VCaP (cell line): Measurements from ENCODE around the gene CAPN1.

Experiments used
- H3K27ac ChIP-seq: fragments of 450-650 bp; 2 replicates; pipeline ENCODE4 v1.5.1; 2017
- TF ChIP-seq, protein P1 (sequence below): fragments of 450-650 bp; conservative IDR thresholded peaks from 2 replicates; pipeline ENCODE4 v1.5.1; 2017; ENCODE audit warnings: mild to moderate bottlenecking, moderate library complexity

The CAPN1 gene

DNA sequence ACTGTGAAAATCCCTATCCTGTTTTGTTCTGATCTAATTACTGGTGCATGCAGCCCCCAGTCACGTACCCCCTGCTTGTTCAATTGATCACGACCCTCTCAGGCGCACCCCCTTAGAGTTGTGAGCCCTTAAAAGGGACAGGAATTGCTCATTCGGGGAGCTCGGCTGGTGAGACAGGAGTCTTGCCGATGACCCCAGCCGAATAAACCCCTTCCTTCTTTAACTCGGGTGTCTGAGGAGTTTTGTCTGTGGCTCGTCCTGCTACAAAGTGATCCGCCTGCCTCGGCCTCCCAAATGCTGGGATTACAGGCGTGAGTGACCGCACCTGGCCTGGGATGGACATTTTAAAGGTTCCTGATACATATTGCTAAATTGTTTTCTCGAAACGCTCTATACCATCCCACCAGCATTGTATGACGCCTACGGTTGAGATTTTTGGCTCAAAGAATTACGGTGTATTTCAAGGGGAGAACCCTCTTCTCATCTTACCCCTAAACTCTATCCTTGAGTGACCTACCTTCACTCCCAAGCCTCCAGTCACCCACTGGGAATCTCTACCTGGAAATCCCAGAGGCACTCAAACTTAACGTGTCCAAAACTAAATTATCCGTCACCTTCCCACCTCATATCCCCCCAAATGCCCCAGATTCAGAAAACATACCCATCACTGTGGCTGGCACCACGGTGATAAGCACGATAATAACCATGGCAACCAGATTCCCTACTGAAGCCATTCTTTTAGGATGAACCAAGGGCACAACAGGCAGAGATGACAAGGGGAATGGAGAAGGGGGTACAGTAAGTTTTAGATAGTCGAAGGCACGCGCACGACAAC lies 79.2 kb downstream of the CAPN1 start:
- TF ChIP-seq, protein P1, sequence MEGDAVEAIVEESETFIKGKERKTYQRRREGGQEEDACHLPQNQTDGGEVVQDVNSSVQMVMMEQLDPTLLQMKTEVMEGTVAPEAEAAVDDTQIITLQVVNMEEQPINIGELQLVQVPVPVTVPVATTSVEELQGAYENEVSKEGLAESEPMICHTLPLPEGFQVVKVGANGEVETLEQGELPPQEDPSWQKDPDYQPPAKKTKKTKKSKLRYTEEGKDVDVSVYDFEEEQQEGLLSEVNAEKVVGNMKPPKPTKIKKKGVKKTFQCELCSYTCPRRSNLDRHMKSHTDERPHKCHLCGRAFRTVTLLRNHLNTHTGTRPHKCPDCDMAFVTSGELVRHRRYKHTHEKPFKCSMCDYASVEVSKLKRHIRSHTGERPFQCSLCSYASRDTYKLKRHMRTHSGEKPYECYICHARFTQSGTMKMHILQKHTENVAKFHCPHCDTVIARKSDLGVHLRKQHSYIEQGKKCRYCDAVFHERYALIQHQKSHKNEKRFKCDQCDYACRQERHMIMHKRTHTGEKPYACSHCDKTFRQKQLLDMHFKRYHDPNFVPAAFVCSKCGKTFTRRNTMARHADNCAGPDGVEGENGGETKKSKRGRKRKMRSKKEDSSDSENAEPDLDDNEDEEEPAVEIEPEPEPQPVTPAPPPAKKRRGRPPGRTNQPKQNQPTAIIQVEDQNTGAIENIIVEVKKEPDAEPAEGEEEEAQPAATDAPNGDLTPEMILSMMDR: no peak
- H3K27ac ChIP-seq: peak overlapping the region; percentile 88
